Gastrocnemius medialis (tissue), 4 donors: ENCODE data around the gene ABL1. TPM values are rescaled to one million over a fixed set of nuclear protein-coding genes. Genes with fewer than 3 reads are reported as not detected.

Source experiments
- ATAC-seq, 2 donors: fragments of 150-250 bp; one replicate each; pipeline ENCODE4 v1.9.1; 2016
- DNase-seq, 2 donors: peaks; one replicate each; pipeline ENCODE4 v3.0.0-alpha.2; 2019
- H3K27ac ChIP-seq, 4 donors: fragments of 200-600 bp; sonication (generic); 1 replicate in 1 of 4; 2 replicates in 3 of 4; pipeline ENCODE4 v1.5.1; 2016 to 2018; ENCODE audit warnings: mild to moderate bottlenecking in 2 of 4, moderate library complexity in 1 of 4
- H3K27me3 ChIP-seq, 3 donors: fragments of 200-600 bp; sonication (generic) in 2 of 3; 1 replicate in 1 of 3; 2 replicates in 2 of 3; pipeline versions ENCODE4 v1.5.1 to v1.6.0; 2016 to 2019; ENCODE audit warnings: mild to moderate bottlenecking in 1 of 3, moderate library complexity in 1 of 3
- H3K36me3 ChIP-seq, 2 donors: fragments of 200-600 bp; sonication (generic) in 1 of 2; one replicate each; pipeline ENCODE4 v1.5.1; 2017 to 2018
- H3K4me1 ChIP-seq, 2 donors: fragments of 200-600 bp; sonication (generic) in 1 of 2; one replicate each; pipeline ENCODE4 v1.5.1; 2016 to 2017; ENCODE audit warnings: mild to moderate bottlenecking in 2 of 2
- H3K4me3 ChIP-seq, 4 donors: fragments of 200-600 bp; sonication (generic) in 3 of 4; 1 replicate in 1 of 4; 2 replicates in 3 of 4; pipeline ENCODE4 v1.5.1; 2016 to 2019; ENCODE audit warnings: mild to moderate bottlenecking in 2 of 4
- H3K9me3 ChIP-seq, 3 donors: fragments of 200-600 bp; sonication (generic) in 2 of 3; 1 replicate in 1 of 3; 2 replicates in 2 of 3; pipeline ENCODE4 v1.5.1; 2016 to 2019
- POLR2A ChIP-seq, 2 donors: fragments of 450-650 bp; IDR thresholded peaks; one replicate each; pipeline ENCODE4 v1.6.1; 2017; ENCODE audit warnings: antibody characterized with exemption in 2 of 2, mild to moderate bottlenecking in 2 of 2, moderate library complexity in 2 of 2
- in situ Hi-C, 4 donors: fragments of 200-750 bp; cut with MboI; loops; one replicate each; pipeline versions ENCODE4 v1.15.0 to v1.8.0; 2017; ENCODE audit warnings: low sequenced_read_pairs in 4 of 4
- intact Hi-C: fragments of 100-400 bp; cut with DNase I; formaldehyde crosslinking; loops from one replicate; pipeline ENCODE4 v1.15.1; 2023; ENCODE audit warnings: low total_unique reads
- total RNA-seq, 4 donors: library from RNA; depleted of rRNA; stranded (reverse); fragments of >200 nt; gene quantifications; one replicate each; pipeline versions ENCODE4 v1.1.0 to v1.2.3, GENCODE V29; 2016
- TF ChIP-seq, protein P1 (sequence below), 5 experiments: fragments of 450-650 bp in 3 of 5; fragments of 200-600 bp in 2 of 5; sonication (generic) in 2 of 5; IDR thresholded peaks in 4 of 5; conservative IDR thresholded peaks in 1 of 5; 1 replicate in 4 of 5; 2 replicates in 1 of 5; pipeline ENCODE4 v1.5.1; 2016 to 2019; ENCODE audit warnings: antibody characterized with exemption in 5 of 5, mild to moderate bottlenecking in 3 of 5, moderate library complexity in 3 of 5

Gene ABL1
- total RNA-seq, 4 donors from 2014 or later, result 22.8 to 55.5 (median 28.5) TPM

DNA sequence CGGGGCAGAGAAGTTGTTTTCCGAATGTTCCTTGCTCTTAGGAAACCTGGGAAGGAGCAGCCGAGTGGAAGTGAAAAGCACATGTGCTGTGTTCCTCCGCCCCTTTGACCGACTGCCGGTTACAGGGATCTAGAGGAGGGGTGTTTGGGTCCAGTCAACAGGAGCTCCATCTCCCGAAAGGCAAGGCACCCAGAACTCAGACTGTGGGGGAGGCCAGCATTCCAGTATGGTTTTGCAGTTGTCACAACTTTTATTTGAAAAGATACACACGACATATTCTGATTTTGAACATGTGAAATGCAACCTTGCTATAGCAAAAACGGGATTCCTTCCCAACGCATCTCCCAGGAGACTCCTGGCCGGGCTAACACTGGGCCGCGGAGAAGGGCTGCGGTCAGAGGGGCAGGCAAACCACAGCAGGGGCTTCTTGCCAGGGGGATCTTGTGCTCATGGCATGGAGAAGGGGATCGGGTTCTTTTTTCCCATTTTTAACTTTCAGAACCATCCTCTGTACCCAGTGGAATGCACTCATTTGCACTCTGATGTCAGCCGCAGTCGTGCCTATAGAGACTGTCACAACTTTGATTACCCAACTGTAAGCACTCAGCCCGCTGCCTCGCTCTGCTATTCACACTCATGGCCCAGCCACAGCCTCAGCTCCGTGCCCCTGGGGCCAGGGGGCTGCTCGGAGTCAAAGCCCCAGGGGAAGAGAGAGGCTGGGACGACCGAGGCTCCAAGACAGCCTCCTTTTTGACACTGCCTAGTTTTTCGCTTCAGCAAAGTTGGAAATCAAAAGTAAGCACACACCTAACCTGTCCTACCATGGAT, 57.6 kb downstream of the ABL1 start:
- Histone ChIP-seq H3K9me3 (no peaks in the 10 kb centered on the region), H3K36me3 (peaks cover 0 to 27% of the 10 kb centered on the region in 2 donors), H3K27ac (no peak overlapping the region), H3K4me1 (peaks cover 3 to 4% of the 10 kb centered on the region in 2 donors), H3K4me3 (no peak overlapping the region), H3K27me3 (peaks cover 0 to 14% (median under 1%) of the 10 kb centered on the region in 3 donors)
- no peak for ATAC-seq
- TF ChIP-seq, protein P1, sequence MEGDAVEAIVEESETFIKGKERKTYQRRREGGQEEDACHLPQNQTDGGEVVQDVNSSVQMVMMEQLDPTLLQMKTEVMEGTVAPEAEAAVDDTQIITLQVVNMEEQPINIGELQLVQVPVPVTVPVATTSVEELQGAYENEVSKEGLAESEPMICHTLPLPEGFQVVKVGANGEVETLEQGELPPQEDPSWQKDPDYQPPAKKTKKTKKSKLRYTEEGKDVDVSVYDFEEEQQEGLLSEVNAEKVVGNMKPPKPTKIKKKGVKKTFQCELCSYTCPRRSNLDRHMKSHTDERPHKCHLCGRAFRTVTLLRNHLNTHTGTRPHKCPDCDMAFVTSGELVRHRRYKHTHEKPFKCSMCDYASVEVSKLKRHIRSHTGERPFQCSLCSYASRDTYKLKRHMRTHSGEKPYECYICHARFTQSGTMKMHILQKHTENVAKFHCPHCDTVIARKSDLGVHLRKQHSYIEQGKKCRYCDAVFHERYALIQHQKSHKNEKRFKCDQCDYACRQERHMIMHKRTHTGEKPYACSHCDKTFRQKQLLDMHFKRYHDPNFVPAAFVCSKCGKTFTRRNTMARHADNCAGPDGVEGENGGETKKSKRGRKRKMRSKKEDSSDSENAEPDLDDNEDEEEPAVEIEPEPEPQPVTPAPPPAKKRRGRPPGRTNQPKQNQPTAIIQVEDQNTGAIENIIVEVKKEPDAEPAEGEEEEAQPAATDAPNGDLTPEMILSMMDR (IDR thresholded peaks at IDR 0.05 in 4 of 5, conservative IDR thresholded peaks at IDR 0.05 in 1 of 5), result no peak
- TF ChIP-seq POLR2A (IDR thresholded peaks at IDR 0.05), result no peak
- intact Hi-C loops, result no loop called here
- DNase-seq, result no peak
- in situ Hi-C loops, result no loop called here

DNA sequence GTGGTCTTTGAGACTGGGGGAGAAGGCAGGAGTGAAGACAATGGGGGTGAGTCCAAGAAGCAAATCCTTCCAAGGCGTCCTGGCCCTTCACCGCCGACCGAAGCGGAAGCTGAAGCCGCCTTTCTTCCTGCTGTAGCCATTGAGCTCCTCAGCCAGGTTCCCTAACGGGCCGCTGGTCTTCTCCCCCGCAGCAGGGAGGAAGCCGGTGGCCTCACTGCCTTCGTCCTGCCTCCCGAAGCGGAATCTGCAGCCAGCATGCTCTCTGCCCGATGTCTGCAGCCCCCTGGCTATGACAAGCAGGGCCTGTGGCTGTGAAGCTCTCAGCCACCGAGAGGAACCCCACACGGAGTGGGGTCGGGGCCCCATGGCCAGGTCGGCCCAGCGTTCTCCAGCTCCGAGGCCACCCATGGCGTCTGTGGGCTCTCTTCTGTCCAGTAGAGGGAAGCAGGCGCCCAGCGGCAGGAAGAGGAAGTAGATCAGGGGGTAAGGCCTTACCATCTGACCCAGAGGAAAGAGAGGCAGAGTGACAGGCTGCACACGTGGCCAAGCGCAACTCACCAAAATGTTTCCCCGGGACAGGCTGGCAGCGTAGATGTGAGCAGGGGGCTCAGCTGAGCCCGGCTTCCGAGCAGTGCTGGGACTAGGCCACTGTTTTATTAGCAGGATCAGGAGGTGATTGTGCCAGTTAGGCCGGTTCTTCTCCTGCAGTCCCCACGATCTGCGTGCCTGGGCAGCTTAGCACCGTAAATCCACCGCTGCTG, 58.5 kb downstream of the ABL1 start:
- ATAC-seq (peak in 1 of 2 donors; percentile 8), DNase-seq (no peak)
- H3K27ac ChIP-seq, result no peak overlapping the region
- no peaks in the 10 kb centered on the region for H3K9me3 ChIP-seq
- peaks cover 3 to 4% of the 10 kb centered on the region in 2 donors for H3K4me1 ChIP-seq
- H3K4me3 ChIP-seq, result no peak overlapping the region
- in situ Hi-C loops, result no loop called here
- intact Hi-C loops, result no loop called here
- no peak for TF ChIP-seq POLR2A (IDR thresholded peaks at IDR 0.05)
- TF ChIP-seq, protein P1 (IDR thresholded peaks at IDR 0.05 in 4 of 5, conservative IDR thresholded peaks at IDR 0.05 in 1 of 5), result no peak
- H3K36me3 ChIP-seq, result peaks cover 0 to 18% of the 10 kb centered on the region in 2 donors
- H3K27me3 ChIP-seq, result peaks cover 3 to 17% (median 5%) of the 10 kb centered on the region in 3 donors

DNA sequence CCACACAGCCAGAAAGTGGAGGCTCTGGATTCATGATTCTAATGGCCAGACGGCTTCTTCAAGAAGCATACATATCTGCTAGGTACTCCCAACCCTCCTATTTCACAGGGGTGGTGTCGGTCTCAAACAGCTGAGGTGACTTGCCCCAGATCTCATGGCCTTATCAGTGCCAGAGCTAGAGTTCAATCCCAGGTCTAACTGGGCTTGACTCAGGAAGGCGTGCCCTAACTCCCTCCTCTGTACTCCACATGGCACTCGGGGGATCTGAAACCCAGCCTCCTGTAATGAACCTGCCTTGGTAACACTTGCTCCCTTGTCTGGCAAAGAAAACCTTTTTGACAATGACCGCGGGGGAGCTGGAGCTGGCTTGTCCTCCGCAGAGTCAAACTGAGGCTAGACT, 59.5 kb downstream of the ABL1 start:
- H3K27me3 ChIP-seq, result peaks cover 7 to 23% (median 11%) of the 10 kb centered on the region in 3 donors
- no peak for TF ChIP-seq POLR2A (IDR thresholded peaks at IDR 0.05)
- TF ChIP-seq, protein P1 (IDR thresholded peaks at IDR 0.05 in 4 of 5, conservative IDR thresholded peaks at IDR 0.05 in 1 of 5), result no peak
- intact Hi-C loops (no loop called here), in situ Hi-C loops (no loop called here)
- no peak for ATAC-seq
- no peaks in the 10 kb centered on the region for H3K9me3 ChIP-seq
- peaks cover 0 to 17% of the 10 kb centered on the region in 2 donors for H3K36me3 ChIP-seq
- DNase-seq, result no peak
- no peak overlapping the region for H3K27ac ChIP-seq
- no peak overlapping the region for H3K4me3 ChIP-seq
- H3K4me1 ChIP-seq, result peaks cover 3 to 4% of the 10 kb centered on the region in 2 donors

DNA sequence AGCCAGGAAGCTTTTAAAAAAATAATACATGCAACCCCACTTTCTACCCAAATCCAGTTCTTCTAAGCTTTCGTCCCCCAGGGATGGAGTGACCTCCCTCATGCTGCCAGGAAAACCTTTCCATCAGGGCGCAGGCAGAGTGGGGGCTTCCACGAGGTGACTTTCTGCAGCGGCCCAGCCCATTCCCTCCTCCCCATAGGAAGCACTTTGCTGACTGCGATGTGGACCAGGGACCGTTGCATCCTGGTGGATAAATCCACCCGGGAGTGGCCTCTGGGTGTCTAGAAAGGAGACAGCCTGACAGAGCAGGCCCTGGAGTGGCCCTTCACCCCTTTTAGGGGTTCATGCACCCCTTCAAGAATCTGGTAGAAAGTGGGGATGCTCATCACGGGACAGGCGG, 60.0 kb downstream of the ABL1 start:
- Histone ChIP-seq H3K4me3 (no peak overlapping the region), H3K27me3 (peaks cover 9 to 27% (median 13%) of the 10 kb centered on the region in 3 donors), H3K36me3 (peaks cover 0 to 16% of the 10 kb centered on the region in 2 donors), H3K27ac (no peak overlapping the region), H3K9me3 (no peaks in the 10 kb centered on the region), H3K4me1 (peaks cover 3 to 4% of the 10 kb centered on the region in 2 donors)
- in situ Hi-C loops, result no loop called here
- TF ChIP-seq, protein P1 (IDR thresholded peaks at IDR 0.05 in 4 of 5, conservative IDR thresholded peaks at IDR 0.05 in 1 of 5), result no peak
- TF ChIP-seq POLR2A (IDR thresholded peaks at IDR 0.05), result no peak
- DNase-seq (no peak), ATAC-seq (no peak)
- intact Hi-C loops, result no loop called here
